Measurements from ENCODE around the gene NDUFB2. TPM values are rescaled to one million over a fixed set of nuclear protein-coding genes. Genes with fewer than 3 reads are reported as not detected.
"Not testable (repeated sequence)": the region's sequence is repeated elsewhere in the genome, so short reads cannot be mapped to it uniquely, and the experiment has no call there.

The NDUFB2 gene
- total RNA-seq, 1 donor from 2014 or later: 167 TPM

DNA sequence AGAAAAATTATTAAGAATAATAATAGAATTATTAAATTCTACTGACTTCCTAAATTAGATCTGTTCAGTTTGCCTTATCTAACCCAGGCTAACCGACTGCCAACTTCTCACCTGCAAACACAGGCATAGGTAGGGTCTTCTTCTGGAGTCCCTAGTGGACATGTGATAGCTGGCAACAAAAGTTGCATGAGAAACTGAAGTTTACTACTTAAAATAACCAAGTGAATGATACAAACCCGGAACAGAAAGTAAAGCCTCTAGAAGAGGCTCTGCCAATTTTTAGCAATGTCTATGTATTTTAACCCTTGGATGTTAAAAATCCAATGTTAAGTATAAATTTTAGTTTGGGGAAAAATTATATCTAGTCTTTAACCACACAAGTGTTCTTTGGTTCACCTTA, 37.6 kb downstream of the NDUFB2 start:
- no peak for DNase-seq (ENCODE audit: low read depth in 2 of 2)

GRCh38 chr7:140734729-140735128, 38.2 kb downstream of the NDUFB2 start:
- DNase-seq (ENCODE audit: low read depth in 2 of 2): no peak

- DNase-seq (ENCODE audit: low read depth in 2 of 2): no peak
Observed at GRCh38 chr7:140738280-140738679, 41.8 kb downstream of the NDUFB2 start.

DNA sequence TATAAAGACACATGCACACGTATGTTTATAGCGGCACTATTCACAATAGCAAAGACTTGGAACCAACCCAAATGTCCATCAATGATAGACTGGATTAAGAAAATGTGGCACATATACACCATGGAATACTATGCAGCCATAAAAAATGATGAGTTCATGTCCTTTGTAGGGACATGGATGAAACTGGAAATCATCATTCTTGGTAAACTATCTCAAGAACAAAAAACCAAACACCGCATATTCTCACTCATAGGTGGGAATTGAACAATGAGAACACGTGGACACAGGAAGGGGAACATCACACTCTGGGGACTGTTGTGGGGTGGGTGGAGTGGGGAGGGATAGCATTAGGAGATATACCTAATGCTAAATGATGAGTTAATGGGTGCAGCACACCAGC, 46.7 kb downstream of the NDUFB2 start:
- DNase-seq (ENCODE audit: low read depth in 2 of 2): not testable (repeated sequence)

- no peak for DNase-seq (ENCODE audit: low read depth in 2 of 2)
Observed at GRCh38 chr7:140744005-140744404, 47.5 kb downstream of the NDUFB2 start.

DNA sequence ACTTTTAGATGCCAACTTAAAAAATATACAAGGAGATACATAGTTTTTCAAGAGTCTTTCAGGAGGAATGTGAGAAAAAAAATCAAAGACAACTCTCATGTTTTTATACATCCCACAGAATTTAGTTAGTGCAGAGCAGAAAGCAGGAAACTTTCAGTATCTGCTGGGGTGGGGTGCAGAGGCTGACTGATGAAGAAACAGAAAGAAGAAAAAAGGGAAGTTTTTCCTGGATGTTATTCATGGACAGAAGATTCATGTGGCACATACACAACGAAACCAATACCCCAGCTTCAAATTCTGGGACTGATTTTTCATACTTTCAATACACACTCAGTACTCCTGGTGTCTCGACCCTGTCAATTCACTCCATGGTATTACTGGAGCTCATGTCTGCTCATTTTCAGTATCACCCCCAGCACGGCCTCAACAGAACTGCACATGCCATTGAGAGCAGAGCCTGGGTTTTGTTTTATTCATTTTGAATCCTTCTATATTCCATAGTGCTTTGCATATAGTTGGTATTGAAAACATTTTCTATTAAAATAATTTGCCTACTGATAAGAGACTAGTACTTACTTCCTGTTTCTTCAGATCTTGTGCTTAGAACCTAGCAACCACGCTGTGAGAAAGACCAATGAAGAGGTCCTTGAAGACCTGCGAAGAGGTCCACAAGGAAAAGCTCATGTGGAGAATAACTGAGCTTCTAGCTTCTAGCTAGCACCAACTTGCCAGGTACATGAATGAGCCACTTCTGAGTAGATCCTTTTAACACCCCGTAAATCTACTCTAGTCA, 49.0 kb downstream of the NDUFB2 start:
- no peak for DNase-seq (ENCODE audit: low read depth in 2 of 2)

- no peak for DNase-seq (ENCODE audit: low read depth in 2 of 2)
Observed at GRCh38 chr7:140746751-140747150, 50.2 kb downstream of the NDUFB2 start.

DNA sequence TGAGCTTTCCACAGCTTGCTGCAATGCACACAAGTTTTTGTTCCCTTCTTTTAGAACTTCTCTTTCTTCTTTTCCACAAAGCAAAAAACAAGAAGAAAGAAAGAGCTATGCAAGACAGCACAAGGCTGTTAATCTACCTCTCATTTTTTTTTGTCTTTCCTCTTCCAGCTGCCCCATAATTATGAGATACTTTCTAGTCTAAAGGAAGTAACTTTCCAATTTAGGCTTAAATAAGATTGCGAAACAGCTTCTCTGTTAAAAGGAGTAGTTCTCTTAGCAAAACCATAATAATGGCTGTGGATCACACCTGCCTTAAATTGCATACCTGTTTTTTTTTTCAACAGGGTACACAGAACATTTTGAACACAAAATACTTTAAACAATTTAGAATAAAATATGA, 56.0 kb downstream of the NDUFB2 start:
- no peak for DNase-seq (ENCODE audit: low read depth in 2 of 2)

GRCh38 chr7:140754506-140754905, 58.0 kb downstream of the NDUFB2 start:
- DNase-seq (ENCODE audit: low read depth in 2 of 2): no peak

Other genes starting within 250 kb of the NDUFB2 start
- 35.1 and 39.1 TPM in 2 replicates for gene MKRN1, start 217.2 kb upstream of the NDUFB2 start, total RNA-seq
- 0.22 and 1.6 TPM in 2 replicates for gene DENND2A, start 55.9 kb upstream of the NDUFB2 start, total RNA-seq
- gene ADCK2, start 23.8 kb upstream of the NDUFB2 start, total RNA-seq: 24.2 and 45.4 TPM in 2 replicates
- gene BRAF, start 228.2 kb downstream of the NDUFB2 start, total RNA-seq: 11.6 and 20.4 TPM in 2 replicates